ENCODE measurements around the gene WNT8B. TPM values are rescaled to one million over a fixed set of nuclear protein-coding genes. Genes with fewer than 3 reads are reported as not detected.
A peak's percentile ranks its signal among the peaks of the same experiment; 100 is the strongest.

The WNT8B gene
- total RNA-seq, 1 experiment from 2014 or later = 0.29 TPM

- H2AFZ ChIP-seq (ENCODE audit: low read length) = peak overlapping the region; percentile 100
- peaks cover 10% of the 10 kb centered on the region for H3K4me1 ChIP-seq (ENCODE audit: insufficient read depth, low read length)
- no peaks in the 10 kb centered on the region for H3F3A ChIP-seq (ENCODE audit: low read length, unreplicated experiment)
- intact Hi-C loops (cut with micrococcal nuclease) = no loop called here
- peaks cover 34% of the 10 kb centered on the region for H3K79me2 ChIP-seq (ENCODE audit: low read length)
- no peaks in the 10 kb centered on the region for H3K9me3 ChIP-seq (ENCODE audit: low read length)
- H3K27ac ChIP-seq (ENCODE audit: low read length) = no peak overlapping the region; the same call in 1 of the 2 replicates
- DNase-seq = no peak
- ATAC-seq = peak; percentile 46
- H3K9me2 ChIP-seq (replicated peaks; ENCODE audit: low read length) = no peaks in the 10 kb centered on the region
- H3K4me2 ChIP-seq (ENCODE audit: low read length) = peak overlapping the region; percentile 91
- peaks cover 10% of the 10 kb centered on the region for H3K36me3 ChIP-seq (ENCODE audit: low read depth, low read length)
- peak overlapping the region; percentile 94 for H3K9ac ChIP-seq (ENCODE audit: low read length)
- no peaks in the 10 kb centered on the region for H4K20me1 ChIP-seq (ENCODE audit: low read length)
- no peaks in the 10 kb centered on the region for H3K27me3 ChIP-seq (ENCODE audit: low read length)
- POLR2A ChIA-PET (ENCODE audit: unreplicated experiment) = no interaction called here
- CTCF ChIA-PET = no interaction called here
- peak overlapping the region; percentile 99 for H3K4me3 ChIP-seq (ENCODE audit: low read length)
- TF ChIP-seq CTCF (conservative IDR thresholded peaks at IDR 0.05; ENCODE audit: low read depth, low read length) = no peak
- TF ChIP-seq EZH2 (IDR thresholded peaks at IDR 0.05; ENCODE audit: low read length, unreplicated experiment) = no peak
- no peak for TF ChIP-seq EZH2phosphoT487 (IDR thresholded peaks at IDR 0.05; ENCODE audit: borderline replicate concordance, low read length)
- no TSS peak for BruUV-seq (replicated peaks)
Measured at GRCh38 chr10:100528921-100529474, 66.2 kb downstream of the WNT8B start.

DNA sequence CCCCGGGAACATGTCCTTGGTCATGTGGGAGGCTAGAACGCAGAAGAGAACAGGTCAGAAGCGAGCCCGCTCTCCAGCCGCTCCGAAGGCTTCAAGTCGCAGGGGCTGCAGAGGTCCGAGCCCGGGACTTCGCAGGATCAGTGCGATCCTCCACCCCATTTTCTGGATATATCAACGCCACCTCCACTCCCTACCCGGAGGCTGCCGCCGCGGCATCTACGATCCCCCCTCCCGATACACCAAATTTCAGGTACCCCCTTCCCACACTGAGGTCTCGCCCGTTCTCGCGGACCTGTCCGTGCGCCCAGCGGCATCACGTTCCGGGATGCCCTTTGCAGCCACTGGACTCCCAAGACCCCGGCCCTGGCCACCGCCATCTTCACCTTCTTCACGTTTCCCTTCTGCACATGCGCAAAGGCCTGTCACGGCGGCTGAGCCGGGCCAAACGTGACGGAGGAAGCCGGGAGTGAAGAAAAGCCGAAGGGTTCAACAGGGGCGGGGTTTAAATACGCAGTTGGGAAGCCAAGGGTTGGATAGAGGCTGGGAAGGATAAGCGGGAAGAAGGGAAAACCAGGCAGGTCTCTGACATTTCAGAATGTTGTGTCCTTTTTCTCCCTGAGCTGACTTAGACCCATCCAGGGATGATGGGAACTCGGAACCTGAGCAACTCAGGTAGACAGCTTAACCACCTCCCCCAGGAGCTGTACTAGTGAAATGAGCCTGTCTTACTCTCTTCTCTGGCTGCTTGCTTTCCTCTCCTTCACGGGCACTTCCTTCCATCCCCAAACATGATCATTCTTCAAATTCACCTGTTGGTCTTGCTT is 66.9 kb downstream of the WNT8B start, which contains the start of gene NDUFB8:
Gene NDUFB8 (minus strand): TSS at position 397 of the 824 bp plus-strand sequence. CDS start 20 bp downstream, at position 377.
- no TSS peak for BruUV-seq (replicated peaks)
- Histone ChIP-seq H3K9ac (ENCODE audit: low read length) (peak within 1 kb of the TSS; percentile 94), H3K36me3 (ENCODE audit: low read depth, low read length) (peaks cover 10% of the 10 kb centered on the region), H2AFZ (ENCODE audit: low read length) (peak within 1 kb of the TSS; percentile 100), H3K4me2 (ENCODE audit: low read length) (peak within 1 kb of the TSS; percentile 91), H3K9me3 (ENCODE audit: low read length) (no peaks in the 10 kb centered on the region), H3K27ac (ENCODE audit: low read length) (no peak within 1 kb of the TSS; the same call in 1 of the 2 replicates), H4K20me1 (ENCODE audit: low read length) (no peaks in the 10 kb centered on the region), H3K4me3 (ENCODE audit: low read length) (peak within 1 kb of the TSS; percentile 99), H3K4me1 (ENCODE audit: insufficient read depth, low read length) (peaks cover 10% of the 10 kb centered on the region), H3K79me2 (ENCODE audit: low read length) (peaks cover 34% of the 10 kb centered on the region), H3K27me3 (ENCODE audit: low read length) (no peaks in the 10 kb centered on the region), H3K9me2 (replicated peaks; ENCODE audit: low read length) (no peaks in the 10 kb centered on the region), H3F3A (ENCODE audit: low read length, unreplicated experiment) (no peaks in the 10 kb centered on the region)
- peak; percentile 82 for ATAC-seq
- POLR2A ChIA-PET (ENCODE audit: unreplicated experiment) = no interaction called here
- DNase-seq = peak; percentile 76
- TF ChIP-seq CTCF (conservative IDR thresholded peaks at IDR 0.05; ENCODE audit: low read depth, low read length) (no peak), EZH2phosphoT487 (IDR thresholded peaks at IDR 0.05; ENCODE audit: borderline replicate concordance, low read length) (no peak), EZH2 (IDR thresholded peaks at IDR 0.05; ENCODE audit: low read length, unreplicated experiment) (no peak)
- intact Hi-C loops (cut with micrococcal nuclease) = no loop called here
- CTCF ChIA-PET = no interaction called here

- H3K9me3 ChIP-seq (ENCODE audit: low read length) = no peaks in the 10 kb centered on the region
- no peaks in the 10 kb centered on the region for H4K20me1 ChIP-seq (ENCODE audit: low read length)
- H3K27ac ChIP-seq (ENCODE audit: low read length) = no peak overlapping the region
- H2AFZ ChIP-seq (ENCODE audit: low read length) = no peak overlapping the region
- H3F3A ChIP-seq (ENCODE audit: low read length, unreplicated experiment) = no peaks in the 10 kb centered on the region
- H3K9ac ChIP-seq (ENCODE audit: low read length) = no peak overlapping the region
- peaks cover 15% of the 10 kb centered on the region for H3K4me1 ChIP-seq (ENCODE audit: insufficient read depth, low read length)
- intact Hi-C loops (cut with micrococcal nuclease) = no loop called here
- ChIA-PET POLR2A (ENCODE audit: unreplicated experiment) (no interaction called here), CTCF (no interaction called here)
- no TSS peak for BruUV-seq (replicated peaks)
- peaks cover 48% of the 10 kb centered on the region for H3K79me2 ChIP-seq (ENCODE audit: low read length)
- no peaks in the 10 kb centered on the region for H3K9me2 ChIP-seq (replicated peaks; ENCODE audit: low read length)
- H3K4me3 ChIP-seq (ENCODE audit: low read length) = no peak overlapping the region
- no peak for DNase-seq
- no peak for TF ChIP-seq CTCF (conservative IDR thresholded peaks at IDR 0.05; ENCODE audit: low read depth, low read length)
- no peak for TF ChIP-seq EZH2phosphoT487 (IDR thresholded peaks at IDR 0.05; ENCODE audit: borderline replicate concordance, low read length)
- TF ChIP-seq EZH2 (IDR thresholded peaks at IDR 0.05; ENCODE audit: low read length, unreplicated experiment) = no peak
- no peak overlapping the region for H3K4me2 ChIP-seq (ENCODE audit: low read length)
- no peaks in the 10 kb centered on the region for H3K27me3 ChIP-seq (ENCODE audit: low read length)
- no peak for ATAC-seq
- H3K36me3 ChIP-seq (ENCODE audit: low read depth, low read length) = peaks cover 1% of the 10 kb centered on the region
Measured at GRCh38 chr10:100531761-100532160, 69.0 kb downstream of the WNT8B start.

All from PC-3 (cell line).